ENCODE data around the gene PRKCSH. TPM values are rescaled to one million over a fixed set of nuclear protein-coding genes. Genes with fewer than 3 reads are reported as not detected.
A peak's percentile ranks its signal among the peaks of the same experiment; 100 is the strongest.
"Not testable (repeated sequence)": the region's sequence is repeated elsewhere in the genome, so short reads cannot be mapped to it uniquely, and the experiment has no call there.

PRKCSH gene
- total RNA-seq, 2 experiments from 2014 or later, result 225 to 269 TPM

DNA sequence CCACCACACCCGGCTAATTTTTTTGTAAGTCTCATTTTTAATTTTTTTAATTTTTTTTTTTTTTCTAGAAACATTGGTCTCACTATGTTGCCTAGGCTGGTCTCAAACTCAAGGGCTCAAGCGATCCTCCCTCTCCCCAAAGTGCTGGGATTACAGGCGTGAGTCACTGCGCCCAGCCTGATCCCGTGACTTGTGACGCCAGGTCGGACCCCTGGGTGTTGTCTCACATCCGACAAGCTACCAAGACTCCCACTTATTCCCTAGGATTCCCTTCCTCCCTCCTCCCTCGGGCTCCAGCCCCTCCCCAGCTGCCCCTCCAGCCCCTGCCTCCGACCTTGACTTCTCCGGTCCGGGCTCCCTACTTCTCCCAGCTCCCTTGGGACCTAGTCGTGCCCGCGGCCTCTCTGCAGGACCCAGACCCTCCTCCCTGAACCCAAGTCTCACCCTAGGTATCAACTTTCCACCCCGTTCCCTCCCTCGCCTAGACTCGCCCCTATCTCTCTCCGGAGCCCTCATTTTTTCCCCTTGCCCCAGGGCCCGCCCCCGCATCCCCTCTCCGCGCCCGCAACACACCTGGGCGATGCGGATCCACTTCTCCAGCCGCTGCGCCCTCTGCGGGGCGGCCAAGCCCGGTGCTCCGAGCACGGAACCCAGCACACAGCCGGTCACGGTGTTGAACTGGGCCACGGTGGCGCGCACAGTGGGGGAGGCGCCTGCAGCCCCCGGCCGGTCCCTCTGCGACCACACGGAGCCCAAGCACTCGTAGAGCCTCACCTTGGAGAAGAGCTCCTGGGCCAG is 29.4 kb upstream of the PRKCSH start:
- no peak overlapping the region for H3K27ac Mint-ChIP-seq
- DNase-seq (peak; percentile 81), ATAC-seq (peak; percentile 88)
- H3K4me1 Mint-ChIP-seq, result peaks cover 4% of the 10 kb centered on the region
- ChIA-PET POLR2A (interaction anchor here (0.5 to 1.1 kb wide), 3 partner anchors 20 to 210 kb away, joined by 4 to 5 read pairs (median 4); no protein-coding TSS in a partner anchor), CTCF (interaction anchor here (0.5 to 2.2 kb wide), 7 partner anchors 10 to 297 kb away, joined by 3 to 8 read pairs (median 4); no protein-coding TSS in a partner anchor)
- H3K4me3 Mint-ChIP-seq, result no peak overlapping the region
- peaks cover 6% of the 10 kb centered on the region for H3K27me3 Mint-ChIP-seq
- H3K36me3 Mint-ChIP-seq (ENCODE audit: low read depth), result no peaks in the 10 kb centered on the region
- intact Hi-C loops (cut with DNase I, micrococcal nuclease), result loop anchor here in 1 of 2 experiments (1.0 kb wide), 2 partner anchors 25 to 113 kb away; no protein-coding TSS in a partner anchor
- no peaks in the 10 kb centered on the region for H3K9me3 Mint-ChIP-seq (ENCODE audit: low read depth)

DNA sequence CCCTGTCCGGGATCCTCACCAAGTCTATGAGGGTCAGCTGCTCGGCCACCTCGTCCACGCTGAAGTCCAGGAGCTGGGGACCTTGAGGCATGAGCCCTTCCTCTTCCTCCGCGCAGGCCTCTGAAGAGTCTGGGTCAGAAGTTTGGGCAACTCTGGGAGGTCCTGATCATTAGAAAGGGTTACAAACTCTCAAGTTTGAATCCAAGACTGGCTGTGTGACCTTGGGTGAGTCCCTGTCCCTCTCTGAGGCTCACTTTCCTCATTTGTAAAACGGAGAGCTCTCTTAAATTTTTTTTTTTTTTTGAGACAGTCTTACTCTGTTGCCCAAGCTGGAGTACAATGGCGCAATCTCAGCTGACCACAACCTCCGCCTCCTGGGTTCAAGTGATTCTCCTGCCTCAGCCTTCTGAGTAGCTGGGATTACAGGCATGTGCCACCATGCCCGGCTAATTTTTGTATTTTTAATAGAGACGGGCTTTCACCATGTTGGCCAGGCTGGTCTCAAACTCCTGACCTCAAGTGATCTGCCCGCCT is 28.7 kb upstream of the PRKCSH start:
- not testable (repeated sequence) for H3K36me3 Mint-ChIP-seq (ENCODE audit: low read depth); H3K27ac Mint-ChIP-seq; H3K4me1 Mint-ChIP-seq; H3K4me3 Mint-ChIP-seq; ATAC-seq; DNase-seq; H3K27me3 Mint-ChIP-seq; H3K9me3 Mint-ChIP-seq (ENCODE audit: low read depth)
- intact Hi-C loops (cut with DNase I, micrococcal nuclease), result loop anchor here in 1 of 2 experiments (1.0 kb wide), 2 partner anchors 25 to 113 kb away; no protein-coding TSS in a partner anchor
- CTCF ChIA-PET, result interaction anchor here (0.5 to 2.2 kb wide), 6 partner anchors 10 to 54 kb away, joined by 3 to 8 read pairs (median 6); partner anchors contain the start of genes ODAD3 and PRKCSH
- POLR2A ChIA-PET, result interaction anchor here (1.1 kb wide), 1 partner anchor 26 kb away, joined by 4 read pairs; no protein-coding TSS in a partner anchor

DNA sequence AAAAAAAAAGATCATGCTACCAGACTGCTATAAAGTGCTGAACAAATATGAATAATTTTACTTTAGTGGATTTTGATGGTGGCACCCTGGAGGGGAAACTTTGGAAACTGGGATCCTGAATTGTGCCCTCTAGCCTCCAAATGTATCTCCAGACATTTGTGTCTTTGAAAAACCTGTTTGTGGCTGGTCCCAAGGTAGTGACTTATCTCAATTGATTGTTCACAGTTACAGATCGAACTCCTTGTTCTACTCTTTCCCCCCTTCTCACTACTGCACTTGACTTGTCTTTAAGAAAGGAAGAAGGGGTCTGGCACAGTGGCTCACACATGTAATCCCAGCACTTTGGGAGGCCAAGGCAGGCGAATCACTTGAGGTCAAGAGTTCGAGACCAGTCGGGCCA is 26.8 kb upstream of the PRKCSH start:
- Mint-ChIP-seq H3K4me3 (no peak overlapping the region), H3K9me3 (ENCODE audit: low read depth) (no peaks in the 10 kb centered on the region), H3K36me3 (ENCODE audit: low read depth) (no peaks in the 10 kb centered on the region), H3K27ac (no peak overlapping the region), H3K27me3 (peaks cover 7% of the 10 kb centered on the region), H3K4me1 (peaks cover 4% of the 10 kb centered on the region)
- no peak for ATAC-seq
- intact Hi-C loops (cut with DNase I, micrococcal nuclease), result no loop called here
- ChIA-PET POLR2A (no interaction called here), CTCF (no interaction called here)
- DNase-seq, result no peak

DNA sequence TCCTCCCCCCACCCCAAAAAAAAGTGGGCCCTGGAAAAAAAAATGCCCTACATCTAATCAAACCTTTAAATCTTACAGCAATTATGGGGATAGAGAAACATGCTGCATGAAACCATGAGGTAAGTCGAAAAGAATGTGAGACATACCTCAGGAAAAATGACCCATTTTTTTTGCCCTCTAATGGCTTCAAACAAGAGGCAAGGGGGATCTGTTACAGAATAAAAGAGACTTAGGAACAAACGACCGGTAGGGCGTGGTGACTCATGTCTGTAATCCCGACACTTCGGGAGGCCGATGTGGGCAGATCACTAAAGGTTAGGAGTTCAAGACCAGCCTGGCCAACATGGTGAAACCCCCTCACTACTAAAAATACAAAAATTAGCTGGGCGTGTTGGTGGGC is 24.8 kb upstream of the PRKCSH start:
- POLR2A ChIA-PET, result interaction anchor here (0.7 kb wide), 1 partner anchor 927 kb away, joined by 3 read pairs; no protein-coding TSS in a partner anchor
- peaks cover 7% of the 10 kb centered on the region for H3K27me3 Mint-ChIP-seq
- H3K4me3 Mint-ChIP-seq, result no peak overlapping the region

DNA sequence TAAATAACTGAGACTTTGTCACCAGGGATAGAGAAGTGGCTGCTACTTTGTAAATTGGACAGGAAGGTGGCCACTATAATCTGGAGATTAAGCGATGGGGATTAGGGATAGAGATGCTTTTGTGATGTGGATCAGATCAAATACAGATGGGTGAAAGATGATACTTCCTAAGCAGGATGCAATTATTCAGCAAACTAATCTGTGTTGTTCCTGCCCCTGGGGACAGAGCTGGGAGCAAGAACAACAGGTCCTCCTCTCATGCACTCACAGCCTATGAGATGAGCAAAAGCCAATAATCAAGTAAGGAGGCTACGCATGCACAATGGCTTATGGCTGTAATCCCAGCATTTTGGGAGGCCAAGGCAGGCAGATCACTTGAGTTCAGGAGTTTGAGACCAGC is 20.9 kb upstream of the PRKCSH start:
- intact Hi-C loops (cut with DNase I, micrococcal nuclease), result no loop called here
- CTCF ChIA-PET, result no interaction called here
- H3K4me3 Mint-ChIP-seq, result no peak overlapping the region
- peaks cover 26% of the 10 kb centered on the region for H3K27me3 Mint-ChIP-seq
- no peaks in the 10 kb centered on the region for H3K36me3 Mint-ChIP-seq (ENCODE audit: low read depth)
- DNase-seq, result no peak
- H3K9me3 Mint-ChIP-seq (ENCODE audit: low read depth), result no peaks in the 10 kb centered on the region
- H3K4me1 Mint-ChIP-seq, result no peaks in the 10 kb centered on the region
- H3K27ac Mint-ChIP-seq, result no peak overlapping the region
- ATAC-seq, result no peak
- POLR2A ChIA-PET, result no interaction called here

More for the DNA sequence above, 24.8 kb upstream of the PRKCSH start:
- Mint-ChIP-seq H3K27ac (no peak overlapping the region), H3K4me1 (peaks cover 4% of the 10 kb centered on the region), H3K9me3 (ENCODE audit: low read depth) (no peaks in the 10 kb centered on the region), H3K36me3 (ENCODE audit: low read depth) (no peaks in the 10 kb centered on the region)
- intact Hi-C loops (cut with DNase I, micrococcal nuclease), result no loop called here
- ATAC-seq (no peak), DNase-seq (no peak)
- CTCF ChIA-PET, result no interaction called here

DNA sequence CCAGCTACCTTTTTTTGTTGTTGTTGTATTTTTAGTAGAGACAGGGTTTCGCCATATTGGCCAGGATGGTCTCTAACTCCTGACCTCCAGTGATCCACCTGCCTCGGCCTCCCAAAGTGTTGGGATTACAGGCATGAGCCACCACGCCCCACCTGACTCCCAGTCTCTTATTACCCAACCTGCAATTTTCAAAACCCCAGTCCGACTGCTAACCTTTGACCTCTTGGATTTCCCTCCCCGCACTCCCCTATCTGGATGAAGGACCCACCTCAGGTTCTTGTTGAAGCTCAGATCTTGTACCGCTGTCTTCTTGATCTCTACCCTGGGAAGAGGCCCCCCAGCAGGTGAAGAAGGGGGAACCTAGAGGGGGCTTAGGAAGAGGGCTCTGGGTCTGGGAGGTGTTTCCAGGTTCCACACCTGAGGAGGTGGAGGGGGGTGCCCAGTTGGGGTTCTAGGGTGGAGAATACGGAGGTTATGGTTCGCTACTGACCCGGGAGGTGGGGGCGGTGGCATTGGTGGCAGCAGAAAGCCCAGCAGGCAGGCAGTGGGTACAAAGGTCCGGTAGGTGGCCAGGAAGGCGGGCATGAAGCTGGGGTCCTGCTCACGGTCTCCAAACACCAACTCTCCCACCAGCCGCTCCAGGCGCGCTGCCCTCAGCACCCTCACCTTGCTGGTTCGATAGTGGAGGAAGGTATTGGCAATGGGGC is 18.9 kb upstream of the PRKCSH start:
- DNase-seq (no peak), ATAC-seq (no peak)
- Mint-ChIP-seq H3K27ac (no peak overlapping the region), H3K27me3 (peaks cover 37% of the 10 kb centered on the region), H3K4me1 (peaks cover 12% of the 10 kb centered on the region), H3K9me3 (ENCODE audit: low read depth) (no peaks in the 10 kb centered on the region), H3K4me3 (no peak overlapping the region), H3K36me3 (ENCODE audit: low read depth) (no peaks in the 10 kb centered on the region)
- intact Hi-C loops (cut with DNase I, micrococcal nuclease), result no loop called here
- POLR2A ChIA-PET, result no interaction called here
- CTCF ChIA-PET, result interaction anchor here (0.6 to 2.5 kb wide), 2 partner anchors 10 to 14 kb away, joined by 3 to 7 read pairs; no protein-coding TSS in a partner anchor

DNA sequence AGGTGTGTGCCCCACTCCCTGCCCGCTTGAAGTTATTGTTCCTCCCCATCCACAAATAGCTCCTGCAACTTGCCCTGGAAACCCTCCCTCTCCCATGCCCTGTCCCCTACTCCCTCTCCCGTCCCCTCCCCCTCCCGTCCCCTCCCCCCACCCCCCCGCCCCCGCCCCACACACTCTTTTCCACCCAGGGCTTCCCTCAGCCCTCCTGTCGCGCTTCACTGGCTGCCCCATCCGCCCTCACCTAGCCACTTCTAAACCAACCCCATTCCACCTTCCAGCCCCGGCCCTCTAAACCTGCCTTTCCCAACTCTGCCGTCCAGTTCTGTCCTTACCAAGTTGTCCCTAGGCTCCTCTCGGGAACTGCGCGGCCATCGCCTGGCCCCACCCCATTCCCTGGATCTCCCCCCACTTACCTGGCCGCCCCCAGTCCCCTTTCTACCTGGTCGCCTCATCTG is 17.3 kb upstream of the PRKCSH start:
- ATAC-seq, result no peak
- DNase-seq, result no peak
- POLR2A ChIA-PET, result no interaction called here
- Mint-ChIP-seq H3K9me3 (ENCODE audit: low read depth) (no peaks in the 10 kb centered on the region), H3K4me3 (no peak overlapping the region), H3K36me3 (ENCODE audit: low read depth) (no peaks in the 10 kb centered on the region), H3K4me1 (peaks cover 27% of the 10 kb centered on the region), H3K27me3 (peaks cover 51% of the 10 kb centered on the region), H3K27ac (no peak overlapping the region)
- intact Hi-C loops (cut with DNase I, micrococcal nuclease), result no loop called here
- CTCF ChIA-PET, result interaction anchor here (0.6 to 1.5 kb wide), 3 partner anchors 37 to 164 kb away, joined by 3 to 5 read pairs (median 3); partner anchors contain the start of gene TSPAN16

DNA sequence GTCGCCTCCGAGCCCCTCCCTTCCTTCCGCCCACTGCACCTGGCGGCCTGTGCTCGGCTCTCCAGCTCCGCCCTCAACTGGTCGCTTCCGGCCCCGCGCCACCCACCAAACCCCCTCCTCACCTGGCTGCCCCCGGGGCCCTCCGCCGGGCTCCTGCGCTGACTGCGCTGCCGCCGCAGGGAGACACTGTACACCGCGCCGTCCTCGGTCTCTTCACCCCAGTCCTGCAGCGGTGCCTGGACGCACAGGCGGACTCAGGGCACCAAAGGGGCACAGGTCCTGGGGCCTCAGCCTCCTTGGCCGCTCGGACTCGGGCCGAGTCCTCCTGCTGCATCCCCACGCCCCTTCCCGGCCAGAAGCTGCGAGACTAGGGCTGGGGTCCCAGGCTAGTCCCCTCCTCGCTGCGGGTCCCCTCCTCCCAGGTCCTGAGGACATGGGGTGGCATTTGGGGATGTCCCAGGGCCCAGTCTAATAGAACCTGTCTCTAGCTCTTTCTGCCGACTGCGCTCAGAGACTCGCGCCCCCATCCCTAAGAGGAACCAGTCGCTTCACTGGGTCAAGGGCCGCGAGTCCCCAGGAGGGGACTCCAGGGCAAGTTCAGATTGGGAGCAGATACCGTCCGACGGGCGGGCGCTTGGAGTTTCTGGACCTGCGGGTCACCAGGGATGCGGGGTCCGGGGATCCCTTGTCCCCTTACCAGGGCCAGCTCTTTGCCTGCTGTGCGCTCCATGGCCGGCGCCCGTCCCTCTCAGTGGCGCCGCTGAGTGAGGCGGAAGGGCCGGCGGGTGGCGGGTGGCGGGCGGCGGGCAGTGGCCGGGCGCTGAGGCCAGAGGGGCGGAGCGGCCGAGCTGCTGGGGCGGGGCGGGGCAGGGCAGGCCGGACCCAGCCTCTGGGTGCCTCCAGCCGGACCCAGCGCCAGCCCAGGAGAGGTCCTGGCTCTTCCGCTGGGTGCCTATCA is 16.6 kb upstream of the PRKCSH start, which contains the start of gene RGL3:
RGL3 (minus strand) TSS at position 766 of the 958 bp plus-strand sequence; CDS start at position 730, 36 bp downstream.
- Mint-ChIP-seq H3K9me3 (ENCODE audit: low read depth) (no peaks in the 10 kb centered on the region), H3K4me1 (peaks cover 31% of the 10 kb centered on the region), H3K4me3 (no peak within 1 kb of the TSS), H3K27ac (no peak within 1 kb of the TSS), H3K36me3 (ENCODE audit: low read depth) (no peaks in the 10 kb centered on the region), H3K27me3 (peaks cover 57% of the 10 kb centered on the region)
- ATAC-seq, result no peak
- ChIA-PET CTCF (interaction anchor here (0.7 to 1.5 kb wide), 3 partner anchors 36 to 79 kb away, joined by 3 to 6 read pairs (median 5); partner anchors contain the start of gene EPOR), POLR2A (no interaction called here)
- intact Hi-C loops (cut with DNase I, micrococcal nuclease), result no loop called here
- no peak for DNase-seq

DNA sequence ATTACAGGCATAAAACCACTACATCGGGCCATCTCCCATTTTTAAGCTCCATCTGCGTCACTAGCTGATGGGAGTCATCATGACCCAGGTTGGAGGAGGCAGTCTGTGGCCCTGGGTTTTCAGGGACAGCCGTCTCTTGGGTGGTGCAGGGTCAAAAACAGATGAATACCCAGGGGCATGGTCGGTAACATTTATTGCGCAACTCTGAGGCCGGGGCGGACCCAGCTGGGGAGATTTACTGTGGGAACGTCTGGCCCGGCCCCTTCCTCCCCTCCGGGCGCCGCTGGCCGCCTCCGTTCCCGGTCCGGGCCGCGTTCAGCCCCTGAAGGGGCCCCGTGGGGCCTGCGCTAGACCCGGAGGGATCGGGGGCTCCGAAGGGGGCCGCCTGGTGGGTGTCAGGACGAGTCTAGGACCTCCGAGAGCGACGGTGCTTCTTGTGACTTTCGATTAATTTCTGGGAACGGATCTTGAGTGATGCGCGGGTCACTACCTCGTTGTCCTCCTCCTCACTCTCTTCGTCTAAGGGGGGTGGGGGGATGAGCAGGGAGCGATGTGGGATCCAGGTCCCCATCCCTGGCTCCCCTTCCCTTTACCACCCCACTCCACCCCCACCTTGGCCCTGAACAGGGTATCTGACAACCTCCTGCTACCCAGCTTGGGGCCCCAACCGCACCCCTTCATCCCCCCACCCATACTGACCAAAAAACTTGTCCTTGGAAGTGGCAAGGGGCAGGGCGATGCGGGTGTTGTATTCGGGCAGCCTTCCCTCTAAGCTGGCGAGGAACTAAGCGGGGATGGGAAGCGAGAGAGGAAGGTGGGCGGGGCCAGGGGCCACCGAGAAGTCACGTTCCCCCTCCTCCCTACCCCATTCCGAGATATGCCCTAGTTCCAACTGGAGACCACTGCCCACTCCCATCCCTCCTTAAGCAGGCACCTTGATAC is 14.7 kb upstream of the PRKCSH start:
- Mint-ChIP-seq H3K4me3 (peak overlapping the region; percentile 52), H3K27me3 (peaks cover 61% of the 10 kb centered on the region), H3K4me1 (peaks cover 31% of the 10 kb centered on the region), H3K9me3 (ENCODE audit: low read depth) (no peaks in the 10 kb centered on the region), H3K27ac (no peak overlapping the region), H3K36me3 (ENCODE audit: low read depth) (no peaks in the 10 kb centered on the region)
- intact Hi-C loops (cut with DNase I, micrococcal nuclease), result loop anchor here (1.0 to 5.0 kb wide), 2 partner anchors 38 to 39 kb away; partner anchors contain the start of gene EPOR (in 1 of the 2)
- peak; percentile 28 for DNase-seq
- CTCF ChIA-PET, result interaction anchor here (0.5 to 3.7 kb wide), 9 partner anchors 14 to 295 kb away, joined by 3 to 27 read pairs (median 4); partner anchors contain the start of genes EPOR, ODAD3 and PRKCSH
- POLR2A ChIA-PET, result interaction anchor here (0.6 to 0.9 kb wide), 2 partner anchors 46 to 1040 kb away, joined by 4 to 5 read pairs; partner anchors contain the start of genes SWSAP1 and TYK2
- no peak for ATAC-seq

Data from activated CD4-positive, alpha-beta T cell treated with anti-CD3 and anti-CD28 coated beads for 36 hours (primary cell).